KOPT-K1 (cell line): ENCODE data around the gene KIFC3.
"Not testable (repeated sequence)": the region's sequence is repeated elsewhere in the genome, so short reads cannot be mapped to it uniquely, and the experiment has no call there.

ENCODE experiments used
- H3K27ac ChIP-seq: fragments of 200-600 bp; sonication (generic); 2 replicates; pipeline ENCODE4 v1.5.1; 2016; ENCODE audit warnings: antibody characterized with exemption, mild to moderate bottlenecking, low read depth, low read length; ENCODE audit not compliant: poor library complexity, severe bottlenecking
- H3K36me3 ChIP-seq: fragments of 200-600 bp; sonication (generic); 2 replicates; pipeline ENCODE4 v1.5.1; 2017; ENCODE audit warnings: antibody characterized with exemption, mild to moderate bottlenecking, low read length, moderate library complexity; ENCODE audit not compliant: insufficient read depth
- H3K9me3 ChIP-seq: fragments of 200-600 bp; sonication (generic); 2 replicates; pipeline ENCODE4 v1.5.1; 2017; ENCODE audit warnings: antibody characterized with exemption, low read length, mild to moderate bottlenecking; ENCODE audit not compliant: insufficient read depth, poor library complexity, severe bottlenecking

The KIFC3 gene

GRCh38 chr16:57753448-57754353, 48.6 kb downstream of the KIFC3 start:
- H3K27ac ChIP-seq: no peak overlapping the region
- H3K9me3 ChIP-seq: no peaks in the 10 kb centered on the region
- H3K36me3 ChIP-seq: peaks cover 80% of the 10 kb centered on the region

- Histone ChIP-seq H3K9me3 (no peaks in the 10 kb centered on the region), H3K27ac (no peak overlapping the region)
Measured at GRCh38 chr16:57752581-57753447, 49.5 kb downstream of the KIFC3 start.

GRCh38 chr16:57752203-57752580, 50.1 kb downstream of the KIFC3 start:
- Histone ChIP-seq H3K9me3 (no peaks in the 10 kb centered on the region), H3K27ac (no peak overlapping the region), H3K36me3 (peaks cover 79% of the 10 kb centered on the region)

More at GRCh38 chr16:57752581-57753447, 49.5 kb downstream of the KIFC3 start:
- peaks cover 79% of the 10 kb centered on the region for H3K36me3 ChIP-seq

- no peaks in the 10 kb centered on the region for H3K9me3 ChIP-seq
- H3K36me3 ChIP-seq: peaks cover 80% of the 10 kb centered on the region
- no peak overlapping the region for H3K27ac ChIP-seq
Measured at GRCh38 chr16:57751539-57752202, 50.6 kb downstream of the KIFC3 start.

- Histone ChIP-seq H3K9me3 (no peaks in the 10 kb centered on the region), H3K27ac (no peak overlapping the region), H3K36me3 (peaks cover 73% of the 10 kb centered on the region)
Measured at GRCh38 chr16:57750796-57751538, 51.3 kb downstream of the KIFC3 start.

- Histone ChIP-seq H3K27ac (no peak overlapping the region), H3K36me3 (peaks cover 63% of the 10 kb centered on the region), H3K9me3 (no peaks in the 10 kb centered on the region)
Measured at GRCh38 chr16:57749856-57750452, 52.3 kb downstream of the KIFC3 start.

GRCh38 chr16:57749101-57749692, 53.1 kb downstream of the KIFC3 start:
- no peak overlapping the region for H3K27ac ChIP-seq
- H3K9me3 ChIP-seq: no peaks in the 10 kb centered on the region
- H3K36me3 ChIP-seq: peaks cover 62% of the 10 kb centered on the region

GRCh38 chr16:57748596-57748995, 53.7 kb downstream of the KIFC3 start:
- Histone ChIP-seq H3K36me3 (peaks cover 62% of the 10 kb centered on the region), H3K27ac (no peak overlapping the region), H3K9me3 (no peaks in the 10 kb centered on the region)

GRCh38 chr16:57747996-57748395, 54.3 kb downstream of the KIFC3 start:
- no peak overlapping the region for H3K27ac ChIP-seq
- no peaks in the 10 kb centered on the region for H3K9me3 ChIP-seq
- H3K36me3 ChIP-seq: peaks cover 62% of the 10 kb centered on the region

GRCh38 chr16:57747496-57747895, 54.8 kb downstream of the KIFC3 start:
- peaks cover 63% of the 10 kb centered on the region for H3K36me3 ChIP-seq
- no peak overlapping the region for H3K27ac ChIP-seq
- no peaks in the 10 kb centered on the region for H3K9me3 ChIP-seq

GRCh38 chr16:57747091-57747490, 55.2 kb downstream of the KIFC3 start:
- Histone ChIP-seq H3K36me3 (peaks cover 63% of the 10 kb centered on the region), H3K9me3 (no peaks in the 10 kb centered on the region), H3K27ac (no peak overlapping the region)

GRCh38 chr16:57746316-57746715, 56.0 kb downstream of the KIFC3 start:
- peaks cover 63% of the 10 kb centered on the region for H3K36me3 ChIP-seq
- not testable (repeated sequence) for H3K27ac ChIP-seq

GRCh38 chr16:57745768-57746167, 56.5 kb downstream of the KIFC3 start:
- Histone ChIP-seq H3K36me3 (peaks cover 63% of the 10 kb centered on the region), H3K27ac (no peak overlapping the region), H3K9me3 (no peaks in the 10 kb centered on the region)

More at GRCh38 chr16:57746316-57746715, 56.0 kb downstream of the KIFC3 start:
- not testable (repeated sequence) for H3K9me3 ChIP-seq

GRCh38 chr16:57744642-57744903, 57.7 kb downstream of the KIFC3 start:
- H3K36me3 ChIP-seq: peaks cover 73% of the 10 kb centered on the region
- H3K27ac ChIP-seq: no peak overlapping the region
- no peaks in the 10 kb centered on the region for H3K9me3 ChIP-seq
